ENCODE data around the gene CCL17.

CCL17 gene

DNA sequence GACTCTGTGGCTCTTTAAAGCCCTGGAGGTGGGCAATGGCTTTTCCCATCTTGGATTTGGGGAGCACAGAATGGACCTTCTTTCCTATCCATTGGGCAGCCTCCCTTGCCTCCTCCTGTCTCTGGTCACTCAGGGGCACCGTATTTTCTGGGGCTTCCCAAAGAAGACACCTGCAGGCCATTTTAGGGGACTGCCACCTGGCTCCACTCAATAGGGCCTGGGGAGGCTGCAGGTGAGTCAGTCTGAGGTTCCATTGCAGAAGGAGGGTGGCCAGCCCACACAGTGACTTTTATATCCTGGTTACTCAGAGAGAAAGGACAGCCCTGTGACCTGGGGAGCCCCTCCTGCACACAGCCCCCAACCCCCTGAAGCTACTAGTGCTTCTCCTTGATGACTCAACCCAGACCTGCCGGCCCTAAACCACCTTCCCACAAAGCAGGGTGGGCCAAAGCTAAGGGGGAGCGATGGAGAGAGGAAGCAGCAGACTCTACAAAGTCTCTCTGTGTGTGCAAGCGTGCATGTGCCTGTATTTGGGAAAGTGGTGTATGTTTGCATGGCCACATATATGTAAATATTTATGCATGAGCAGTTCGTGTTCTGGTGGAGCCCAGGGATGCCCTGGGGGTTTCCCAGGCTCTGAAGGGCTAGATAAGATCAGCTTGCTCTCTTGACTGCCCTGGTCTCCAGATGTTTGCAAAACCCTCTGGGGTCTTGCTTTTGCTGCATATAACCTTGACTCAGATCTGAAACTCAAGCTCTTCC, 27.3 kb upstream of the CCL17 start:
- no peak for DNase-seq (ENCODE audit: low read depth in 2 of 2)

DNA sequence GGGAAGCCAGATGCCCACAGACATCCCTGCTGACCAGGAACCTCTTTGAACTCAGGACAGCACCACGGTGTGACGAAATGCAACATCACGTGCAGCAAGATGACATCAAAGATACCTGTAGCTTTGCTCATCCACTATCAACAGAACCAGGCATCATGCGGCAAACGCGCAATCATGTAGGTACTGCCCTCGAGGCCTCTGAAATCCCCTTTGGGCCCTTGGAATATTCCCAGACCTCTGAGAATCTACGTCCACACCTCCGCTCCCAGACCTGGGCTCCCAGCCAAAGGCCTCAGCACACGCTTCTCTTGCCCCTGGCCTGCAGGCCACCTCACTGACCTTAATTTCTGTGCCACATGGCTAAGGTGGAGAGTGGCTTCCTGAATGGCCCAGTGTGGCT, 25.0 kb upstream of the CCL17 start:
- no peak for DNase-seq (ENCODE audit: low read depth in 2 of 2)

DNA sequence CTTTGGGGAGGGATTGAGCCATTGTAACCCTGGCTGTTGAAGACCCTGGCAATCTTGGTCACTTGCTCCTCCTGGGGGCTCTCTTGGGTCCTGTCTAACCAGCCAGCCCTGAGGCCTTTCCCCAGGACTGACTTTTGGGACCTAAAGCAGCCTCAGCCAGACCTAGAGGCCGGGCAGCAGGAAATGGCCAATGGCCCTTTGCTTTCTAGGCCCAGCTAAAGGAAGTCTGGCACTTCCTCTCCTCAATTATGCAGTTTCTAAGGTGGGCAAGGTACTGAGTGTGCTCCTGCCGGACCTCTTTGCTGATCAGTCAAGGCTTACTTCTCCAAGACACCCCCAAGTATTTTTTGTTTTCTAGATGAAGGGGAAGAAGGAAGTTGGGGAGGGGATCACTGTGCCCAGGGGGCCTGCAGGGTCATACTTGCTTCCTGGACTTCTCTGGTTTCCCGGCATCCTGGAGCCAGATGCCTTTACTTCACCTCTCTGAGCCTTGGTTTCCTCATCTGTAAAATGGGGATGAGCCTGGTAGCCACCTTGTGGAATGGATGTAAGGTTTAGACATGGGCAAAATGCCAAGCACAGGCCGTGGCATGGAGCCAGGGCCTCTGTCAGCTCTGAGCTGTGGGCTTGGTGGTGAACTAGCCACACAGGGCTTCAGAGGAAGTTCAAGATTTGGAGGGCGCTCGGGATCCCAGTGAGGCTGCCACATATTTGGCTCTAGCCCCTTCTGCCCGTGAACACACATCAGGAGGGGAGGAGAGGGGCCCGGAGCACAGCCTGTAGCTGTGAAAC, 23.7 kb upstream of the CCL17 start:
- DNase-seq (ENCODE audit: low read depth in 2 of 2), result no peak

DNA sequence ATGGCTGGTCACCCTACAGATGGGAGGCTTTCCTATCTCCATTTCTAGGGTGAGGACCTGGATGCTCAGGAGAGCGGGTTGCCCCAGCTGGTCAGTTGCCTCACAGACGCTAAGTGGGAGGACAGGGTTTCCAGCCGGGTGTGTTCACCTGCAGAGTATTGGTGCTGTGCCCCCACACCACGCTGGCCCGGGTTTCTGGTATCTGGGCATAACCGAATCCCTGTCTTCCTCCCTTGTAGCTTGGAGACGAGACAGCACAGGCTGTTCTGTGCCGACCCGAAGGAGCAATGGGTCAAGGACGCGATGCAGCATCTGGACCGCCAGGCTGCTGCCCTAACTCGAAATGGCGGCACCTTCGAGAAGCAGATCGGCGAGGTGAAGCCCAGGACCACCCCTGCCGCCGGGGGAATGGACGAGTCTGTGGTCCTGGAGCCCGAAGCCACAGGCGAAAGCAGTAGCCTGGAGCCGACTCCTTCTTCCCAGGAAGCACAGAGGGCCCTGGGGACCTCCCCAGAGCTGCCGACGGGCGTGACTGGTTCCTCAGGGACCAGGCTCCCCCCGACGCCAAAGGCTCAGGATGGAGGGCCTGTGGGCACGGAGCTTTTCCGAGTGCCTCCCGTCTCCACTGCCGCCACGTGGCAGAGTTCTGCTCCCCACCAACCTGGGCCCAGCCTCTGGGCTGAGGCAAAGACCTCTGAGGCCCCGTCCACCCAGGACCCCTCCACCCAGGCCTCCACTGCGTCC, 22.6 kb upstream of the CCL17 start:
- DNase-seq (ENCODE audit: low read depth in 2 of 2), result no peak

DNA sequence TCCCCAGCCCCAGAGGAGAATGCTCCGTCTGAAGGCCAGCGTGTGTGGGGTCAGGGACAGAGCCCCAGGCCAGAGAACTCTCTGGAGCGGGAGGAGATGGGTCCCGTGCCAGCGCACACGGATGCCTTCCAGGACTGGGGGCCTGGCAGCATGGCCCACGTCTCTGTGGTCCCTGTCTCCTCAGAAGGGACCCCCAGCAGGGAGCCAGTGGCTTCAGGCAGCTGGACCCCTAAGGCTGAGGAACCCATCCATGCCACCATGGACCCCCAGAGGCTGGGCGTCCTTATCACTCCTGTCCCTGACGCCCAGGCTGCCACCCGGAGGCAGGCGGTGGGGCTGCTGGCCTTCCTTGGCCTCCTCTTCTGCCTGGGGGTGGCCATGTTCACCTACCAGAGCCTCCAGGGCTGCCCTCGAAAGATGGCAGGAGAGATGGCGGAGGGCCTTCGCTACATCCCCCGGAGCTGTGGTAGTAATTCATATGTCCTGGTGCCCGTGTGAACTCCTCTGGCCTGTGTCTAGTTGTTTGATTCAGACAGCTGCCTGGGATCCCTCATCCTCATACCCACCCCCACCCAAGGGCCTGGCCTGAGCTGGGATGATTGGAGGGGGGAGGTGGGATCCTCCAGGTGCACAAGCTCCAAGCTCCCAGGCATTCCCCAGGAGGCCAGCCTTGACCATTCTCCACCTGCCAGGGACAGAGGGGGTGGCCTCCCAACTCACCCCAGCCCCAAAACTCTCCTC, 21.9 kb upstream of the CCL17 start:
- DNase-seq (ENCODE audit: low read depth in 2 of 2), result no peak

DNA sequence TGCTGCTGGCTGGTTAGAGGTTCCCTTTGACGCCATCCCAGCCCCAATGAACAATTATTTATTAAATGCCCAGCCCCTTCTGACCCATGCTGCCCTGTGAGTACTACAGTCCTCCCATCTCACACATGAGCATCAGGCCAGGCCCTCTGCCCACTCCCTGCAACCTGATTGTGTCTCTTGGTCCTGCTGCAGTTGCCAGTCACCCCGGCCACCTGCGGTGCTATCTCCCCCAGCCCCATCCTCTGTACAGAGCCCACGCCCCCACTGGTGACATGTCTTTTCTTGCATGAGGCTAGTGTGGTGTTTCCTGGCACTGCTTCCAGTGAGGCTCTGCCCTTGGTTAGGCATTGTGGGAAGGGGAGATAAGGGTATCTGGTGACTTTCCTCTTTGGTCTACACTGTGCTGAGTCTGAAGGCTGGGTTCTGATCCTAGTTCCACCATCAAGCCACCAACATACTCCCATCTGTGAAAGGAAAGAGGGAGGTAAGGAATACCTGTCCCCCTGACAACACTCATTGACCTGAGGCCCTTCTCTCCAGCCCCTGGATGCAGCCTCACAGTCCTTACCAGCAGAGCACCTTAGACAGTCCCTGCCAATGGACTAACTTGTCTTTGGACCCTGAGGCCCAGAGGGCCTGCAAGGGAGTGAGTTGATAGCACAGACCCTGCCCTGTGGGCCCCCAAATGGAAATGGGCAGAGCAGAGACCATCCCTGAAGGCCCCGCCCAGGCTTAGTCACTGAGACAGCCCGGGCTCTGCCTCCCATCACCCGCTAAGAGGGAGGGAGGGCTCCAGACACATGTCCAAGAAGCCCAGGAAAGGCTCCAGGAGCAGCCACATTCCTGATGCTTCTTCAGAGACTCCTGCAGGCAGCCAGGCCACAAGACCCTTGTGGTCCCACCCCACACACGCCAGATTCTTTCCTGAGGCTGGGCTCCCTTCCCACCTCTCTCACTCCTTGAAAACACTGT, 21.0 kb upstream of the CCL17 start:
- no peak for DNase-seq (ENCODE audit: low read depth in 2 of 2)

DNA sequence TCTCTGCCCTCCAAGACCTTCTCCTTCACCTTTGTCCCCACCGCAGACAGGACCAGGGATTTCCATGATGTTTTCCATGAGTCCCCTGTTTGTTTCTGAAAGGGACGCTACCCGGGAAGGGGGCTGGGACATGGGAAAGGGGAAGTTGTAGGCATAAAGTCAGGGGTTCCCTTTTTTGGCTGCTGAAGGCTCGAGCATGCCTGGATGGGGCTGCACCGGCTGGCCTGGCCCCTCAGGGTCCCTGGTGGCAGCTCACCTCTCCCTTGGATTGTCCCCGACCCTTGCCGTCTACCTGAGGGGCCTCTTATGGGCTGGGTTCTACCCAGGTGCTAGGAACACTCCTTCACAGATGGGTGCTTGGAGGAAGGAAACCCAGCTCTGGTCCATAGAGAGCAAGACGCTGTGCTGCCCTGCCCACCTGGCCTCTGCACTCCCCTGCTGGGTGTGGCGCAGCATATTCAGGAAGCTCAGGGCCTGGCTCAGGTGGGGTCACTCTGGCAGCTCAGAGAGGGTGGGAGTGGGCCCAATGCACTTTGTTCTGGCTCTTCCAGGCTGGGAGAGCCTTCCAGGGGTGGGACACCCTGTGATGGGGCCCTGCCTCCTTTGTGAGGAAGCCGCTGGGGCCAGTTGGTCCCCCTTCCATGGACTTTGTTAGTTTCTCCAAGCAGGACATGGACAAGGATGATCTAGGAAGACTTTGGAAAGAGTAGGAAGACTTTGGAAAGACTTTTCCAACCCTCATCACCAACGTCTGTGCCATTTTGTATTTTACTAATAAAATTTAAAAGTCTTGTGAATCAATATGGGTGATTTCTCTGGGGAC, 20.1 kb upstream of the CCL17 start:
- no peak for DNase-seq (ENCODE audit: low read depth in 2 of 2)

DNA sequence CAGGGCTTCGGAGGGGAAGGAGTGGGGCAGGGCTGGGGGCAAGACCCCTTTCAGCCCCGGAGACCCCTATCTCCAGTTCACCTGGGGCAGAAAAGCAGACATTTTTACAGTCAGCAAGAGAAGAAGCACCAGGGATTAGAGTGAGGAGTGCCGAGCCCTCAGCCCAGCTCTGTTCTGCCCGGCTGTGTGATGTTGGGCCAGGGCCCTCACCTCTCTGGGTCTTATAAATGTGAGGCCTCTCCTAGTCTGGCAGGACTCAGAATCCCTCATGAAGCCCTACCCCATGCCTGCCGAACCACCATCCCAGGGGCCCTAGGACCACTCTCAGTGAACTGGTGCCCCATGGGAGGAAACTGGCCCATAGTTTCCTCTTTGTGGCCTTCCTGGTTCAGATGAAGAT, 19.5 kb upstream of the CCL17 start:
- no peak for DNase-seq (ENCODE audit: low read depth in 2 of 2)

DNA sequence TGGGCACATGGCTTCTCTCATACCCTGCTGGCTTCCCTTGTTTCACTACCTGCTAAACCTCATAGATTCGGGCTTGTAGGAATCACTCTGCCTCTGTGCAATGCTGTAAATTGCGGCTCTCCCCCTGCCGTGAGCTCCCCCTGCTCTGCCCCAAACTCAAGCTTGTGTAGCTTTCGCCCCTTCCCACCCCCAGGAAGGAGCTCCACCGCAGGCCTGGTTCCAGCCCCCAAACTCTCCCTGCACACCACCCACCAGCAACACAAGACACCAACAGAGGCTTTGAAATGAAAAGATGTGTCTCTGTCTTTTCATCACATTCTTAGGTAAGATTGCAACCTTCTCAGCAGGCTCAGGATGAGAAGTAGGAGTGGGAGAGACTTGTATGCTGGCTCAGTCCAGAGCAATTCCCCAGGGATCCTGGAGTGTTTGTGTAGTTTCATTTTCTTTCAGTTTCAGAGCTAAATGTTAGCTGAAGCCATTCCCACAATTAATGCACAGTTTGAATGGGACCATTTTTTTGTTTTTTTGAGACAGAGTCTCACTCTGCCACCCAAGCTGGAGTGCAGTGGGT, 18.1 kb upstream of the CCL17 start:
- no peak for DNase-seq (ENCODE audit: low read depth in 2 of 2)

DNA sequence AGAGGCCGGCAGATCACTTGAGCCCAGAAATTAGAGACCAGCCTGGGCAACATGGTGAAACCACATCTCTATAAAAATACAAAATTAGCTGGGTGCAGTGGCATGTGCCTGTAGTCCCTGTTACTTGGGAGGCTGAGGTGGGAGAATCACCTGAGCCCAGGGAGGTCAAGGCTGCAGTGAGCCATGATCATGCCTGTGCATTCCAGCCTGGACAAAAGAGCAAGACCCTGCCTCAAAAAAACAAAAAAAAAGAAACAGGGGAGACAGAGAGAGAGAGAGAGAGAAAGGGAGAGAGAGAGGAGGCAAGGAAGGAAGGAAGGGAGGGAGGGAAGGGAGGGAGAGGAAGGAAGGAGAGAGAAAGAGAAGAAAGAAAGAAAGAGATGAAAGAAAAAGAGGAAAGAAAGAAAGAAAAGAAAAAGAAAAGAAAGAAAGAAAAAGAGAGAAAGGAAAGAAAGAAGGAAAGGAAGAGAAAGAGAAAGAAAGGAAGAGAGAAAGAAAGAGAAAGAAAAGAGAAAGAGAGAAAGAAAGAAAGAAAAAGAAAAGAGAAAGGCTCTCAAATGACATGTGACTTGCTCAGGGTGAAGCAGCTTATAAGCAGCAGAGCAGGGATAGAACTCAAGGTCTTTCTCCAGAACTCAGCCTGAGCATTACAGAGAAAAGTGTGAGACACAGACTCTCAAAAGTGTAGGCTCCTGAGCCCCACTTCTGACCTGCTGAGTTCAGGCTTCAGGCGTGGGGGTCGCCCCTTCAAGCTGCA, 16.8 kb upstream of the CCL17 start:
- no peak for DNase-seq (ENCODE audit: low read depth in 2 of 2)

DNA sequence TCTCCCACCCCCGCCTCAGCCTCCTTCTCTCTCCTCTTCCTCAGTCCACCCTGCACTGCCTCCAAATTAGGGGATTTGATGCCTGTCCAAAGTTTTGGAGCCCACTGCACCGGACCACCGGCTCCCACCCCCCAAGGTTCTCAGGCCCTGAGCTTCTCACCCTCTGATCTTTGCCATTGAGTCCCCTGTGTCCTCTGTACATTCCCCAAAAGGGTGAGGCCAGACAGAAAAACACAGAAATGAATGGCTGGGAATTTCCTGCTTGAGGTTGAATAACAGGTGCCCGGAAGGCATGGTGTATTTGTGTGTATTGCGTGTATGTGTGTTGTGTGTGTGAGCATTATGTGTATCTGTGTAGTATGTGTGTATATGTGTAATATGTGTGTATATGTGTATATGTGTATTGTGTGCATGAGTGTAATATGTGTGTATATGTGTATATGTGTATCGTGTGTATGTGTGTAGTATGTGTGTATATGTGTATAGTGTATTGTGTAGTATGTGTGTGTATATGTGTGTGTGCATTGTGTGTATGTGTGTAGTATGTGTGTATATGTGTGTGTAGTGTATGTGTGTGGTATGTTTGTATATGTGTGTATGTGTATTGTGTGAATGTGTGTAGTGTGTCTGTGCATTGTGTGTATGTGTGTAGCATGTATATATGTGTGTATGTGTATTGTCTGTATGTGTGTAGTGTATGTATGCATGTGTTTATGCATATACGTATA, 16.0 kb upstream of the CCL17 start:
- DNase-seq (ENCODE audit: low read depth in 2 of 2), result no peak

DNA sequence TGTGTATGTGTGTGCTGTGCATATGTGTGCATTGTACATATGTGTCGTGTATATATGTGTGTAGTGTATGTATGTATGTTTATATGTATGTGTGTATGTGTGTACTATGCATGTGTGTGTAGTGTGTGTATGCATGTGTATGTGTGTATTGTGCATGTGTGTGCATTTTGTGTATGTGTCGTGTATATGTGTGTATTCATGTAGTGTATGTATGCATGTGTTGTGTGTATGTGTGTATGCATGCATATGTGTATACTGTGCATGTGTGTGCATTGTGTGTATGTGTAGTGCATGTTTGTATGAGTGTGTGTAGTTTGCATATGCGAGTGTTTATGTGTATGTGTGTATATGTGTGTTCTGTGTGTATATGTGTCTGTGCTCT, 15.5 kb upstream of the CCL17 start:
- no peak for DNase-seq (ENCODE audit: low read depth in 2 of 2)

DNA sequence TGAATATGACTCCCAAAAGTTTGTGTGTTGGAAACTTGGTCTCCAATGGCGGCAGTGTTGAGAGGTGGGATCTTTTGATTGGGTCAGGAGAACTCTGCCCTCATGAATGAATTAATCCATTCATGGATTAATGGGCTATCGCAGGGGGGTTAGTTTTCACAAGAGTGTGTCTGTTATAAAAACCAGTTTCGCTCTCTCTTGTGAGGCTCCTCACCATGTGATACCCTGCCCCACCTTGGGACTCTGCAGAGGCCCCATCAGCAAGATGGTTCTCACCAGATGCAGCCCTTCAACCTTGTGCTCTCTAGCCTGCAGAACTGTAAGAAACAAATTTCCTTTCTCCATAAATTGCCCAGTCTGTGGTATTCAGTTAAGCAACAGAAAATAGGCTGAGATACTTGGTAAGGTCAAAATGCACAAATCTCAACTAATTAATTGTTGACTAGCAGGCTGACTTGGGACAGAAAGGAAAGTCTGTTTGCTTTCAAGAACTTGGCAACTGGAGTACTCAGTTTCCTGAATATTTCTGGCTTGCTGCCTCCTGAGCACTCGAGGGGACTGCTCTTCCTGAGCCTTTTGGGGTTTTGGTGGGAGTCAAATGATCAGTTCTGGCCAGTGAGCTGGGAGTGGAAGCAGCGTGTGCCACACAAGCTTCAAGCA, 13.8 kb upstream of the CCL17 start:
- DNase-seq (ENCODE audit: low read depth in 2 of 2), result no peak

DNA sequence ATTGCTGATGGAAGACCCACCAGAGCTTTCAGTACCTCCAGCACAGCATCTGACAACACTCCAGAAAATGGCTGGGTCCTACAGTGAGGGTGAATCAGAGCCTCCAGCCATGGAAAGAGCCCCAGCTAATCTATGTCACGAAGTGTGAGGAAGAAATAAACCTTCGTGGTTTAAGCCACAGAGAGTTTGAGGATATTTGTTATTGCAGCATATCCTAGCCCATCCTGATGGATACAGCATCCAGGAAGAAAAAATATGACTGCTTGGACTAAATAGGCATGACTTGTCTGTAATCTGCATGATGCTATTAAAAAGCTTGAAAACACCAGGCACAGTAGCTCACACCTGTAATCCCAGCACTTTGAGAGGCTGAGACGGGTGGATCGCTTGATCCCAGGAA, 13.3 kb upstream of the CCL17 start:
- no peak for DNase-seq (ENCODE audit: low read depth in 2 of 2)

DNA sequence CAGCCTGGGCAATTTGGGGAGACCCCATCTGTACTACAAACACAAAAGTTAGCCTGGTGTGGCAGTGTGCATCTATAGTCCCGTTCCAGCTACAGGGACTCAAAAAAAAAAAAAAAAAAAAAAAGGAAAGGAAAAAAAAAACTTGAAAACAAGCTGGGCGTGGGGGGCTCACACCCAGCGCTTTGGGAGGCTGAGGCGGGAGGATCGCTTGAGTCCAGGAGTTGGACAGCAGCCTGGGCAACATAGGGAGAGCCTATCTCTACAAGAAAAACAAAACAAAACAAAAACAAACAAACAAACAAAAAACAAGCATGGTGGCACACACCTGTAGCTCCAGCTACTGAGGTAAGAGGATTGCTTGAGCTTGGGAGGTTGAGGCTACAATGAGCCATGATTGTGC, 12.9 kb upstream of the CCL17 start:
- DNase-seq (ENCODE audit: low read depth in 2 of 2), result no peak

DNA sequence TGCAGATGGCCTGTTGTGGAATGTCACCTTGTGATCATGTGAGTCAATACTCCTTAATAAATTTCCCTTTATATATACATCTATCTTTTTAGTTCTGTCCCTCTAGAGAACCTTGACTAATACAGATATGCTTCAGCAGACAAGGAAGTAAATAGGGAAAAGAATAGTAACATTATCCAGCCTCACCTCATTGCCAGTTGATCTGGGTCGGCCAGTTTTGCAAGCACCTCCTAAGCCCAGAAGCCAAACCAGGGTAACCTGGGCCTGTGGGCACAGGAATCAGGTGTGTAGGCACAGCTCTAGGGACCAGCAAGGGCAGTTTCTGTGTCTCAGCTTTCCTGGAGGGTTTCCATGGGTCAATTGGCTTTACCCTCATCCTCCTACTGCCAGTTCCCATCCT, 11.9 kb upstream of the CCL17 start:
- DNase-seq (ENCODE audit: low read depth in 2 of 2), result no peak

DNA sequence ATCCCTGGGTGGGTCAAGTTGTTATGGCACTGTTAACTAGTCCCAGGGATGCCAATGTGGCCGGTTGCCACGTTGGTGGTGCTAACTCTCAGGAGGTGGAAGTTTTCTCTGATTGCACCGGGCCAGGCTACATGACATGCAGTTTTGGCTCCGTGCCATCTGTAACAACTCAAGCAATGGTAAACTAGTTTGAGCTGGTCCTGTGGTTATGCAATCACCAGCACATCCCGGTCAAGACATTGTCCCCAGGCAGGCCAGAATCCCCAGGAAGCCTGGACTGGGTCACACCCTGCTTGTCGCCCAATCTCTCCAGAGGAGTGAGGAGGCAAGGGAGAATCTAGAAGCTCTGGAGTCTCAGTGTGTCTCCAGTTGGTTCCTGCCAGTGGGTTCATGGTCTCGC, 10.1 kb upstream of the CCL17 start:
- no peak for DNase-seq (ENCODE audit: low read depth in 2 of 2)

DNA sequence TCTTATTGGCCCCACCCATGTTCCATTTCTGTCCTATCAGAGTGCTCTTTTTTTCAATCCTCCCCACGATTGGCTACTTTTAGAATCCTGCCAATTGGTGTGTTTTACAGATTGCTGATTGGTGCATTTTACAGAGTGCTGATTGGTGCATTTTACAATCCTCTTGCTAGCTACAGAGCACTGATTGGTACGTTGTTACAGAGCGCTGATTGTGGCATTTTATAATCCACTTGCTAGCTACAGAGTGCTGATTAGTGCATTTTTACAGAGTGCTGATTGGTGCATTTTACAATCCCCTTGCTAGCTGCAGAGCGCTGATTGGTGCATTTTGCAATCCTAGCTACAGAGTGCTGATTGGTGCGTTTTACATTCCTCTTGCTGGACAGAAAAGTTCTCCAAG, 9.5 kb upstream of the CCL17 start:
- DNase-seq (ENCODE audit: low read depth in 2 of 2), result no peak
